DMS114 treated with DMSO at 0.1 percent for 48 hours (cell line): ENCODE data around the gene APOL6.
"Not testable (repeated sequence)": the region's sequence is repeated elsewhere in the genome, so short reads cannot be mapped to it uniquely, and the experiment has no call there.

ENCODE experiments used
- DNase-seq: peaks from one replicate; lab custom pipeline; 2025; ENCODE audit not compliant: unreplicated experiment; lab: John Stamatoyannopoulos, UW

The APOL6 gene

GRCh38 chr22:35617137-35617755, 31.0 kb upstream of the APOL6 start, which contains the start of gene MB:
Gene MB (minus strand): TSS chr22:35617329. CDS start chr22:35617257, 72 bp downstream.
- no peak for DNase-seq

- no peak for DNase-seq
These were observed 29.6 kb upstream of the APOL6 start for GRCh38 chr22:35618427-35619223.

GRCh38 chr22:35619336-35620094, 28.7 kb upstream of the APOL6 start:
- DNase-seq: no peak

- no peak for DNase-seq
These were observed 27.5 kb upstream of the APOL6 start for GRCh38 chr22:35620624-35621251.

GRCh38 chr22:35621451-35621850, 26.8 kb upstream of the APOL6 start:
- no peak for DNase-seq

GRCh38 chr22:35622191-35622913, 25.9 kb upstream of the APOL6 start:
- DNase-seq: no peak

GRCh38 chr22:35623885-35624284, 24.4 kb upstream of the APOL6 start:
- DNase-seq: not testable (repeated sequence)

GRCh38 chr22:35624547-35624946, 23.7 kb upstream of the APOL6 start:
- no peak for DNase-seq

- DNase-seq: no peak
These were observed 22.3 kb upstream of the APOL6 start for GRCh38 chr22:35625763-35626432.

GRCh38 chr22:35627267-35628041, 20.8 kb upstream of the APOL6 start:
- DNase-seq: peak; percentile 71

- no peak for DNase-seq
These were observed 19.5 kb upstream of the APOL6 start for GRCh38 chr22:35628732-35629131.

GRCh38 chr22:35629406-35630216, 18.6 kb upstream of the APOL6 start:
- DNase-seq: peak; percentile 11

- no peak for DNase-seq
These were observed 17.9 kb upstream of the APOL6 start for GRCh38 chr22:35630387-35630793.

GRCh38 chr22:35630891-35631290, 17.4 kb upstream of the APOL6 start:
- no peak for DNase-seq

GRCh38 chr22:35631597-35631996, 16.6 kb upstream of the APOL6 start:
- DNase-seq: no peak

- DNase-seq: no peak
These were observed 15.3 kb upstream of the APOL6 start for GRCh38 chr22:35632935-35633334.

GRCh38 chr22:35633520-35633919, 14.7 kb upstream of the APOL6 start:
- DNase-seq: no peak

GRCh38 chr22:35634015-35634414, 14.2 kb upstream of the APOL6 start:
- DNase-seq: no peak
